Hematopoietic multipotent progenitor cell treated with erythropoietin and hydrocortisone succinate and interleukin-3 and kit ligand, for 15 days (in vitro differentiated cells): ENCODE results near the gene UBE2L3.
"Not testable (repeated sequence)": the region's sequence is repeated elsewhere in the genome, so short reads cannot be mapped to it uniquely, and the experiment has no call there.

Source experiments
- DNase-seq: peaks from one replicate; pipeline ENCODE4 v3.0.0-alpha.2; 2015; ENCODE audit warnings: low spot score

UBE2L3 gene

DNA sequence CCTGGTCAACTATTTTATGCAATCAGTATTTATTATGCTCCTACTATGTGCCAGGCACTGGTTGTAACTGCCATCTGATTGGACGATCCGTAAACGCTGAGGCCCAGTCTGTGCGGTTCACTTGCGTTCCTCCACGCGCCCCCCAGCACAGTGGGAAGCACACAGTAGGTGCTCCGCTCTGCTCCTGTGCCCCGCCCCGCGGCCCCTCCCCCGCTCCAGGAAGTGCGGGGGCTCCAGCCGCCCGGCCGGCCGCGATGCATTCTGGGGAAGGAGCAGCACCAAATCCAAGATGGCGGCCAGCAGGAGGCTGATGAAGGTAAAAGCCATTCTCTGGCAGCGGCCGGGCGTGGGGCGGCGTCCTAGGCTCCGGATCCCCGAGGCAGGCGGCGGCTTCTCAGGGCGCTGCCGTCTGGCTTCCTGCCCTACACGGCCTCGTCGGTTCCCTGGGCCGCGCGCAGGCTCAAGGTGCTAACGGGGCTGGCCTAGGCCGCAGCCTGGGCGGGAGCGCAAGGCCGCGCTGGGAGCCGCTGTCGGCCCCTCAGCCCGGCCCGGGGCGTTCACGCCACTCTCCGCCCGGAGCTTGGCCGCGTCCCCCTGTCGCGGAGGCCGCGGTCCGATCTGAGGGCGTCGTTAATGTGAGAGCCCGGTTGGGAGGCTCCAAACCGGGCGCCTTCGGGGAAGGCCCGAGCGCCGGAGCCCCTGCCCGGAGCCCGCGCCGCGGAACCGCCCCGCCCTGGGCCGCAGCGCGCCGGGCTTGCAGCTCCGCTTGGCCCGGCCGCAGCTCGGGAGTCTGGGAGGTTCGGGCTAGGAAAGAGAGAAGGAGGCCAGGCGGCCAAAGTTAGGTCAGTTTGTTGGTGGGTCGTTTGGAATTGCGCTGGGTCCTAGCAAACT is at the start of gene UBE2L3:
Gene UBE2L3 (plus strand): TSS at position 259 of the 891 bp plus-strand sequence. CDS start 31 bp downstream, at position 290.
- peak; percentile 88 for DNase-seq

DNA sequence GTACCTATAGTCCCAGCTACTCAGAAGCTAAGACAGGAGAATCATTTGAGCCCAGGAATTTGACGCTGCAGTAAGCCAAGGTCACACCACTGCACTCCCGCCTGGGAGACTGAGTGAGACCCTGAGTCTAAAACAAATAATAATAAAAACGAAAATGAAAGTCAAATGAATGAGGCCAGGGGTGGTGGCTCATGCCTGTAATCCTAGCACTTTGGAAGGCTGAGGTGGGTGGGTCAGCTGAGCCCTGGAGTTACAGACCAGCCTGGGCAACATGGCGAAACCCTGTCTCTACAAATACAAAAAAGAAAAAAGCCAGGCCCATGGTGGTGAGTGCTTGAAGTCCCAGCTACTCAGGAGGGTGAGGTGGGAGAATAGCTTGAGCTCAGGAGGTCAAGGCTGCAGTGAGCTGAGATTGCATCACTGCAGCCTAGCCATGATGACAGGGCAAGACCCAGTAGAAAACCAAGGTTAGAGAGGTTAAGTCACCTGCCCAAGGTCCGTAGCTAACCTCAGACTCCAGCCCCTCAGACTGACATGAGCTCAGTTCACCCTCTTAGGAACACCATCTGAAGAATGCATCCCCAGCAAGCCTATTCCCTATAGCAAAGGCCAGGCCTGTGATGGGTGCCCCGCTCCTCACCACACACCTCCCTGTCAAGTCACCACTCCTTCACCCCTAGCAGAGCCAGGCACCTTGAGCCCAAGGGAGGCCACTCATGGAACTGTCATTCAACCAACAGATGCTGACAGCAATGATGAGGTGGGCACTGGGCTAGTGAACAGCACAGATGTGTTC is 40.6 kb upstream of the UBE2L3 start:
- not testable (repeated sequence) for DNase-seq

DNA sequence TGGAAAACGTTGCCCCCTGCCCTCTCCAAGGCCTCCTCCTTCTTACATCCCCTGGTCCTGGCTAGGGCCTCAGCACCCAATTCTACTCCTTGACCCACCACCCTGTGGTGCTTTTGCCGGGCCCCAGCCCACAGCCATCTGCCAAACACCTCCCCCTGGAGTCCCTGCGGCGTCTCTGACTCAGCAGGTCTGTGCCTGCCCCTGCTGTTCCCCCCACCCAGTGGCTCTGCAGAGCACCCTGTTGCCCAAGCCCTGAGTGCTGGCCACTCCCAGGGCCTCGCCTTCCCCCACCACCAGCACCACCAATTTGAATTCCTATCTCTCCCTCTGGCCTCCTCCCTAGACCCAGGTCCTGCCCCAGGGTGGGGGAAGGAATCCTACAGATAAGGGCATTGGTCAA is 36.0 kb upstream of the UBE2L3 start:
- not testable (repeated sequence) for DNase-seq

DNA sequence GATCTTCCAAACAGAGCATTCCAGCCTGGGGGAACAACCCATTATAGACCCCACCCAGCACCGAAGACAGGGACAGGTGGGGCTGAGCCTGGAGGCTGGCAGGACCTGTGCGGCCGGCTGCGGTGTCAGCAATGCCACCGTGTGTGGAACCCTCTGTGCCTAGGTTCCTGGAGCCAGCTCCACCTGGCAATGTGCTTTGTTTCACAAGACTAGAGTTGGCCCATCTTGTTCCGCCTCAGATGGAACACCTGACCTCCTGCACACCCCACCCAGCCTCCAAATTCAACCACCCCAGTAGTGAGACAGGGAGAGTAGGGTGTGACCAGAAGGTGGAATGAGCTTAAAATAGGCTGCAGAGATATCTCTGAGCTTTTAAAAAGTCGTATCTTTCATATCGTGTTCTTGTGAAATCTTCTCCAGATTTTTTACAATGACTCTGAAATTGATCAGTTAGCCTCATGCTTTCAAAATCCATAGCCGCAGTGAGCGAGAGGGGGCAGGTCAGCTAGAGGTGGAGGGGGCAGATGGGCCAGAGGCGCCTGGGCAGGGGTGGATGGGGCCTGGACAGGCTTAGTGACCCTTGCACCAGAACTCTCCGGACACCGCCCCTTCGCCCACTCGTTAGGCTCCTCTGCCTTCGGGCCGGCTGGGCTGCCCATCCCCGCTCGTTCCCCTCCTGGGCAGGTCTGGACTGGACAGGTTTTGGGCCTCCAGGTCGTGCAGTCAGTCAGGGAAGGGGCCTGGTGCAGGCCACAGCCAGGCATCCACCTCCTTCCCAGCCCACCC is 34.5 kb upstream of the UBE2L3 start:
- DNase-seq, result not testable (repeated sequence)

DNA sequence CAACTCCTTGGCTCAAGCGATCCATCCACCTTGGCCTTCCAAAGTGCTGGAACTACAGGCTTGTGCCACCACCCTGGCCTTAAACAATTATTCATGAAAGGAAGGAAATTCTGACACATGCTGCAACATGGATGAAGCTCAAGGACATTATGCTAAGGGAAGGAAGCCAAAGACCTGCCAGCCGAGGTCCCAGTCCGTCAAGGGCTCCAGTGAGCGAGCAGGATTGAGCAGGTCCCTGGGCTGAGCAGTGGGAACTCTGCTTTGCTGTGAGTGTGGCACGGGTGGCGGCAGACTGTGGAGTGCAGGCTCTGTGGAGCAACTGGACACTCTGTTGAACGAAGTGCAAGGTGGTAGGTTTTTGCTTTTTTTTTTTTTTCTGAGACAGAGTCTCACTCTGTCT is 27.7 kb upstream of the UBE2L3 start:
- not testable (repeated sequence) for DNase-seq

DNA sequence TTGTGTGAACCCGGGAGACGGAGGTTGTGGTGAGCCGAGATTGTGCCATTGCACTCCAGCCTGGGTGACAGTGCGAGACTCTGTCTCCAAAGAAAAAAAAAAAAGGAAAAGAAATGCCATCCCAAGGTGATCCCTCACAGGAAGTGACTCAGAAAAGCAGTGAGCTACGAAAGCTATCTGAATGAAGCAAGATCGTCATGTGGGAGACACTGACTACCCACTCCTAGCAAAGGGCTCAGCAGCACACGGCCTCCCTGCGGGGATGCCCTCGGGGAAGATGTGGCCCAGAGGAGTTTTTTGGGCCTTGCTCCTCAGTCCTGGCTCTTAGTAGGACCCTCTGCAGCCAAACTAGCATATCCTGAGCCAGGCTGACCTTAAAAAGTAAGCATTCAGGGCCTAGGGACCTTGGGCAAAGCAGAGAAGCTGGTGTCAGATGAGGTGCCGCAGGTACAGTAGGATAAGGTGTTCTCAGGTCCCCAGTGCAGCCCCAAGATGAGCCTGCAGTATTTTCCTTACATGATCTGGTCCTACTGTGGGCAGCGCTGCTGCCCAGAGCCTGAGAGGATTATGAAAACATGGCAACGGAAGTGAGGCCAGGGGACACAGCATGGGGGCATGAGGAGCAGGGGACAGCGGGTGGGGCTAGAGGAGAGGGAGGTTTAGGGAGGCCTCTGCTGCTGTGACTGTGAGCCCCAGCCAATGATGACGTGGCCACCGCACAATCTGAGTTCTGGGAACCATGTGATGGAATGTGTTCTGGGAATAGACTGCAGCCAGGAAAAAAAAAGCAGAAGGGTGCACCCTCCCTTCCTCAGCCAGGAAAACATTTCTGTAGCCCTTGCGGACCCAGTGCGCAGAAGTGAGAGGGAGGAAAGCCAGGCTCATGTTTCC is 22.8 kb upstream of the UBE2L3 start:
- DNase-seq, result not testable (repeated sequence)

DNA sequence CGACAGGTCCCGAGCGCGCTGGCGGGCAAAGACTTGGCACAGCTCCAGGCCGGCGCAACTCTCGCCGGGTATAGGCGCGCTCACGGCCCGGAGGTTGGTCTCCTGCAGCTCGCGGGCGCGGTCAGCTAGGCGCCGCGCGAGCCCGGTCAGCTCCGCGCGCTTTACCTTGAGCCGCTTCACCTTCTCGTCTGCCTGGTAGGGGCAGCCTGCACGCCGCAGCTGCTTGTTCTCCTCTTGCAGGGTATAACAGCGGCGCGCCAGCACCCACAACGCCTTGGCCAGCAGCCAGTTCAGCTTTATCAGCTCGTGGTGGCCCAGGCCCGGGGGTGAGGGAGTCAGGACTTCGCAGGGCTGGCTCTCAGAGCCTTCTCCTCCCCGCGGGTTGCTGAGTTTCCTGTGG is 18.0 kb upstream of the UBE2L3 start:
- not testable (repeated sequence) for DNase-seq

DNA sequence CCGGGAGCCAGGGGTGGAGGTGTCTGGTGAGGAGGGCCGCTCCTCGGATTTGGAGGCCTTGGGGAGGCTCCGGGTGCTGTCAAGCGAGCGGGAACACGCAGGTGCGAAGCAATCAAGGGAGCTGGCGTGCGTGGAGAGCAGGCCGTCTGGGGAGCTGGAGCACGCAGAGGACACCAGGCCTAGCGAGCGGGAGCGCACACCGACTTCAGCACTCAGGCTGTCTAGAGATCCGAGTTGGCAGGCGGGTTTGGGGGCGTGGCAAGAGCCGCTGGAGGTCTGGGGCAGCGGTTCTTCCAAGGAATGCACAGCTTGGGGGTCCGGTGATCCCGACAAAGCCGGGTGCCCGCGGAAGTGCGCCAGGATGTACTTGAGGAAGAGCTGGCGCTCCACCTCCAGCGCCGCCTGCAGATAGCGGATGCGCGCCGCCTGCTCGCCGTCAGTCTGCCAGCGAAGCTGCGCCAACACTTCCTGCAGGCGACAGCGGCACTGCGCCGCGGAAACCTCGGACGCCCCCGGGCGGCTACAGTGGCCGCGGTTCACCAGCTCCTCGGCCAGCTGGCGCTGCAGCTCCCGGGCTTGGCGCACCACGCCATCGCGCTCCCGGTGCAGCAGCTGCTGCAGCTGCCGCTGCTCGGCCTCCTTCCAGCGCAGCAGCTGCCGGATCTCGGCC is 17.4 kb upstream of the UBE2L3 start:
- DNase-seq, result not testable (repeated sequence)

DNA sequence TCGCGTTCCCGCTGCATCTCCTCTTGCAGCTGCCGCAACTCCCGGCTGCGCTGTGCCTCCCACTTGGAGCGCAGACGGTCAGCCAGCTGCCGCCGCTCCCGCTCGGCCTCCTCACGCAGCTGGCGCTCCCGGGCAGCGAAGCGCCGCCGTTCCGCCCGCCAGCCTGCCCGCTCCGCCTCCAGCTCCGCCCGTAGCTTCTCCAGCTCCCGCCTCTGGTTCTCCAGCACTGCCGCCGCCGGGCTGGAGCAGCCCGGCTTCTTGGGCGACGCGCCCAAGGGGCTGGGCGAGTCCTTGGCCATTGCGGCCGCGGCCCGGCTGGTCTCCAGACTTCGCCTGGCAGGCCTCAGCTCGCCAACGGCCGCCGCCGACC is 16.9 kb upstream of the UBE2L3 start:
- not testable (repeated sequence) for DNase-seq

DNA sequence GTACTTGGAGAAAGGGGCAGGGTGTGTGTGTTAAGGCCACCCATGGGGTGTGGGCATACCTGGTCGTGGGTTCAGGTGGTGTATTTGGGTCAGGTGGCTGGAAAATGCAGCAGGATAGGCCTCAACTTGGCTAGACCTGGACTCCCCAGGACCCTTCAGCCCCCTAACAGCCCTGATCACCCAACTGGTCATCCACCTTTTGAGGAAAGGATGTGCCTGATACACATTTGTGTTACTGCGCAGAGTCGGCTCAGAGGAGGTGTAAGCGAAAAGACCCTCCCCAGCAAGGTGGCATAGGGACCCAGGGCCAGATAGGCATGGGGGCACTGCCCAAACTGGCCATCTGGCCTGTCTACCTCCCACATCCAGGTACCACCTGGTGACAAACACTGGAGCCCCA is 16.2 kb upstream of the UBE2L3 start, which contains the start of gene RIMBP3C:
Gene RIMBP3C (minus strand): TSS at position 101 of the 400 bp plus-strand sequence. CDS start 485 bp downstream, outside the sequence.
- DNase-seq, result not testable (repeated sequence)

DNA sequence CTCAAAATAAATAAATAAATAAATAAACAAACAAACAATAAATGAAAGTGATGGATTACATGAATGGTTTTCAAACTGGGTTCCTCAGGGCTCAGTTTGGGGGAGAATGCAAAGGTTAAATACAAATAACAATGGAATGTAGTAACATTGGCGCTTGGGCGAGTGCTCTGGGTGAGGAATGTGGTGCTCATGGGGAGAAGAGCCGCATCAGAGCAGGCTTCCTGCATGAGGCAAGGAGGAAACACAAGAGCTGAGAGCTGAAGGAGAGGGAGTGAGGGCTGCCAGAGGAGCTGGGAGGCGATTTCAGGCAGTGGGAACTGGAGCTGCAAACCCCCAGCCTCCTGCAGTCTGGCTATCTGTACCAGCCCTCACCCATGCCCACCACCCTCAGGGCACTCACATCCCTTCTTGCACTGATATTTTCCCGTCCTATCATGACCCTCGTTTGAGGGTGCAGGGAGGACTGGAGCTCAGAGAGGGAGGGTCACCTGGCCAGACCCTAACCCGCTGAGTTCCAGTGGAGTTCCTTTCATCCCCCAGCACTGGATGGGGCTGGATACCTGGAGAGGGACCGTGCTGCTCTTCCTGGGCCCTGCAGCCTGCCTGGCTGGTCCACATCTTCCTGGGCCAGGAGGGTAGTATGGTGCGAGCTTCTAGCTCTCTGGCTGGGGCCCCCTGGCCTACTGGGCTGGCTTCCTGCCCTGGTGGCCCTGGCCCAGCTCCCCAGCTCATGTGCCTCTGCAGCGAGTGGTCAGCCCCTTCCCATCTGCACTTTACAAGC is 8.0 kb upstream of the UBE2L3 start:
- DNase-seq, result not testable (repeated sequence)

DNA sequence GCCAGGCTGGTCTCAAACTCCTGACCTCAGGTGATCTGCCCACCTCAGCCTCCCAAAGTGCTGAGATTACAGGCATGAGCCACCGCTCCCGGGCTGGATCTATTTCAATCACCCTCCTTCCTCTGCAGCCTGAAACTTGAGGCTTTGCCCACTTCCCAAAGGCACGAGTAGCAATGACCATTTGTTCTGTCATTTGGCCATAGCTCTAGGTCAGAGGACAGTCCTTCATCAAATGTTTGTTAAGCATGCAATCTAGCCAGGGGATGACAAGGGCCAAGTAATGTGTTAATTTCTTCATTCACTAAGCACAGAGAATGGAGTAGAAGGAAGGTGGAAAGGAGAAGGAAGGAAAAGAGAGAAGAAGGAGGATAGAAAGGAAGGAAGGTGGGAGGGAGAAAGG is 6.9 kb upstream of the UBE2L3 start:
- not testable (repeated sequence) for DNase-seq

DNA sequence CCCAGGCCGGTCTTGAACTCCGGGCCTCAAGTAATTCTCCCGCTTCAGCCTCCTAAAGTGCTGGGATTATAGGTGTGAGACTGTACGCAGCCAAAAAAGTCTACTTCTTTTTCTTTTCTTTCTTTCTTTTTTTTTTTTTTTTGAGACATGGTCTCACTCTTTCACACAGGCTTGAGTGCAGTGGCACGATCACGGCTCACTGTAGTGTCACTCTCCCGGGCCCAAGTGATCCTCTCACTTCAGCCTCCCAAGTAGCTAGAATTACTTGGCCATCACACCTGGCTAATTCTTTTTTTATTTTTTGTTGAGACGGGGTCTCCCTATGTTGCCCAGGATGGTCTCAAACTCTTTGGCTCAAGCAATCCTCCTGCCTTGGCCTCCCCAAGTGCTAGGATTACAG is 3.6 kb upstream of the UBE2L3 start:
- no peak for DNase-seq

DNA sequence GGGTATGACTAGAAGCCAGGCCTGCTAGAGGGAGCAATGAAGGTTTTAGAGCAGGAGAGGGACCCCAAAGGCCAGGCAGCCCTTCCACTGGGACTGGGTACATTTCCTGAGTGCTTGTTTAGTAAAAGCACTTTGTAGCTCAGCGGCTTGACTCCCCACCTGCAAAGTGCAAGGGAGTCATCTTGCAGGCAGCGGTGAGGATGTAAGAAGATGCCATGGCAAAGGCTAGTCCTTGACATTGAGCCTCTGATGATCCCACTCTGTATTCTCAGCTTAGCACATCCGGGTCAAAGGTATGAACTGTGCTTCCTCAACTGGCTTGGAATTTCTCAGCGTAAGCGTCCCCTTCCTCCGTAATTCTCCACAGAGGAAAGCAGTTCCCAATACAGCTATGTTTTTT is 3.1 kb upstream of the UBE2L3 start:
- no peak for DNase-seq

DNA sequence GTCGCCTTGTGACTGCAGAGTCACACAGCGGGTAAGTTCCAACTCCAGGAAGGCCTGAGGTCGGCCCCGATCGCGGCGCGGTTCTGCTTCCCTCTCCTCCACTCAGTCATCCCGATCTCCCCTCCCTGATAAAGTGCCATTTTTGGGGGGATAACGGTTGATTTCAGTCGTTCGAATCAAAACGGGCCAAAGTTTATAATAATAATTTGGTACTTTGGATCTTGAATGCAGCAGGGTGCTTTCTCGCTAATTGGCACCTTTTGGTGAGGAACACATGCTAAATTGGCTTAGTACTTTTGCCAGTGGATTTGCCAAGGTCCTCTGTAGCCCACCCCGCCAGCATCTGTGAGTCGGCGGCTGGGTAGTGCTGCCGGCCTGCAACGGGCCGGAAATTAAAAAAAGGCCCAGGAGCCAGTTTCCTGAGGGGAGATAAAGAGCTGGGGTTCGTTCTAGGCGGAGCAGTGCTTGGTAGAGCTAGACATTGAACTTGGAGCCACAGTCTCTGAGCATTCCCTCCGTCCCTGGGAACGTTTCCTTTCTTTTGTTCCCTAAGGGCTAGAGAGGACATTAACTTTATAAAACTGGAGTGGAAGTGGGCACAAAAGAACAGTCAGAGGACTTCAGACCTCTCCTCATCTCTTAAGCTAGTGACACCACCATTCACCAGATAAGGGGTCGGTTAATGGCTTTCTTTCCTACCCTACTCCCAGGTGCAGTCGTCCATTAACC is 997 bp downstream of the UBE2L3 start:
- DNase-seq, result peak; percentile 25

DNA sequence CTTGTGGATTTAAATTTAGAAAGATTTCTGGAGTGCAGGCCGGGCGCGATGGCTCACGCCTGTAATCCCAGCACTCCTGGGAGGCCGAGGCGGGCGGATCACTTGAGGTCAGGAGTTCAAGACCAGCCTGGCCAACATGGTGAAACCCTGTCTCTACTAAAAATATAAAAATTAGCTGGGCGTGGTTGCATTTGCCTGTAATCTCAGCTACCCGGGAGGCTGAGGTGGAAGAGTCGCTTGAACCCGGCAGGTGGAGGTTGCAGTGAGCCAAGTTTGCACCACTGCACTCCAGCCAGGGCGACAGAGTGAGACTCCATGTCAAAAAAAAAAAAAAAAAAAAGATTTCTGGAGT is 1.5 kb downstream of the UBE2L3 start:
- DNase-seq, result not testable (repeated sequence)

DNA sequence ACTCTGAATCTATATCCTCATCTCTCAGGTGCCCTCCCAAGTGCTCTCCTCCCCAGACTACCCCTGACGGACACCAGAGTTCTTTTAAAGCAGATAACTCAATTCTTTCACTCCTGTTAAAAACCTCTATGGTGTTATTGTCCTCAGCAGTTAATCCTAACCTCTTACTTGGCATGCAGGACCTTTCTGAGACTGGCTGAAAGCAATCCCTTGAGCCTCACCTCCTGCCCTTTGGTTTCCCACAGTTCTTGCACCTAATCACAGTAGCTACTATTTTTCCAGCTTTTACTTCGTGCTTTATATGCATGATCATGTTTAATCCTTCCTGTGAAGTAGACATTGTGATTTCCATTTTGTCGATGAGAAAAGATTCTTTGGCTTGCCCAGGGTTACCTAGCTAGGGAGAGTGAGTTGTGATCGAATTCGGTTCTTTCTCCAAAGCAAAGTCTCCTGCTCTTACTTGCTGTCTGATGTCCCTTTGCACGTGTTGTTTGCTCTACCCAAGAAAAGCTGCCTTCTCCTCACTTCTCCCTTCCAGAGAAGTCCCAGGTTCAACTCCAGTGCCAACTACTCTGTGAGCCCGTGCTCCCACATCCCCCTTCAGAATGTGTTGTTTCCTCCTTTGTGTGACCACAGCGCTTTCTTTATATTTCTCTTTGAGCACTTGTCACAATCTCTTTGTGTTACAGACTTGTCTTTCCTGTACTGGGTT is 2.1 kb downstream of the UBE2L3 start:
- DNase-seq, result no peak

DNA sequence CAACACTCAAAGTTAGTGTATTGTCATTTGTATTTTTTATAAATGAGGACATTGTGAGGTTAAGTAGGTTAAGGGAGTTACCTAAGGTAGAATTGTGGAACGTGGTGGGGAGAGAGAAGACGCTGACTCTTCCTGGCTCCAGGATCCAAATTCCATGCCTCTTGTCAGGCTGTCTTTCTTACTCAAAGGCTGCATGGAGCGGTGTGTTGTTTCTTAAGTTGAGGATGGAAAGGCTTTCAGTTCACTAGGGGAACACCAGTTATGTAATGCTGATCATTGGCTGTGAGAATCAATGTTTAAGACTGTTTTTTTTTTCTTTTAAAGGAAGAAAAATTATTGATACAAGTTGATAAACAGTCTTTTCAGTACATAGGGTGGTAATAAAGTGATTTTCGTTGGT is 2.9 kb downstream of the UBE2L3 start:
- DNase-seq, result no peak
